ENCODE measurements around the gene WWP2.
"Not testable (repeated sequence)": the region's sequence is repeated elsewhere in the genome, so short reads cannot be mapped to it uniquely, and the experiment has no call there.

The WWP2 gene

DNA sequence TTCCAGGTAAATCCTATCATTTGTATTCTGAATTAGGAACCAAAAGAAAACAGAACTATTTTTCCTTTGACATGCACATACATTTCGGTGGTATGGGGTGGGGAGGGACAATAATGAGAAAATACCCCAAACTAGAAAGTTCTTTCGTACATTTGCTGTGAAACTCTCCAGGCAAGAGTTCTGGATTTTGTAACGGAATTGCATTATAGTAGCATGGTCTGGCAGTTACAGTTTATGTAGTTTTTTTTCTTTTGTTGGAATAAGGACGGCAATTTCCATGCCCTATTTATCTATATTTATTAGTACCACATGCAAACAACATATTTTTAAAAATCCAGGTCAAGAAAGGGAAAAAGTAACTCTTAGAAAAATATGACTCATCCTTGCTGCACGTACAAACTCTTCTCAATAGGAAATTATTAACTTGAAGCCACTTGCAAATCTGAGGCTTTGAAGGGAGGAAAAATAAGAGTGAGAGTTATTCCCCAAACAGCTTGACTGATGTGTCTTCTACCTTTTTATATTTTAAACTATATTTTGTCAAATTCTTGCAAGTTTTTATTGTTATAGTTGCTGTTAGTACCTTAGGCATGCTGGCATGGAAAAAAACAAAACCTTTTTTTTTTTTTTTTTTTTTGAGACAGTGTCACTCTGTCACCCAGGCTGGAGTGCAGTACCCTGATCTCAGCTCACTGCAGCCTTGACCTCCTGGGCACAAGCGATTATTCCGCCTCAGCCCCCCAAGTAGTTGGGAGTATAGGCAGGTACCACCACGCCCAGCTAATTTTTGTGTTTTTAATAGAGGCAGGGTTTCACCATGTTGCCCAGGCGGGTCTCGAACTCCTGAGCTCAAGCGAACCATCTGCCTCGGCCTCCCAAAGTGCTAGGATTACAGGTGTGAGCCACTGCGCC lies 69.3 kb downstream of the WWP2 start:
- no peak for DNase-seq

DNA sequence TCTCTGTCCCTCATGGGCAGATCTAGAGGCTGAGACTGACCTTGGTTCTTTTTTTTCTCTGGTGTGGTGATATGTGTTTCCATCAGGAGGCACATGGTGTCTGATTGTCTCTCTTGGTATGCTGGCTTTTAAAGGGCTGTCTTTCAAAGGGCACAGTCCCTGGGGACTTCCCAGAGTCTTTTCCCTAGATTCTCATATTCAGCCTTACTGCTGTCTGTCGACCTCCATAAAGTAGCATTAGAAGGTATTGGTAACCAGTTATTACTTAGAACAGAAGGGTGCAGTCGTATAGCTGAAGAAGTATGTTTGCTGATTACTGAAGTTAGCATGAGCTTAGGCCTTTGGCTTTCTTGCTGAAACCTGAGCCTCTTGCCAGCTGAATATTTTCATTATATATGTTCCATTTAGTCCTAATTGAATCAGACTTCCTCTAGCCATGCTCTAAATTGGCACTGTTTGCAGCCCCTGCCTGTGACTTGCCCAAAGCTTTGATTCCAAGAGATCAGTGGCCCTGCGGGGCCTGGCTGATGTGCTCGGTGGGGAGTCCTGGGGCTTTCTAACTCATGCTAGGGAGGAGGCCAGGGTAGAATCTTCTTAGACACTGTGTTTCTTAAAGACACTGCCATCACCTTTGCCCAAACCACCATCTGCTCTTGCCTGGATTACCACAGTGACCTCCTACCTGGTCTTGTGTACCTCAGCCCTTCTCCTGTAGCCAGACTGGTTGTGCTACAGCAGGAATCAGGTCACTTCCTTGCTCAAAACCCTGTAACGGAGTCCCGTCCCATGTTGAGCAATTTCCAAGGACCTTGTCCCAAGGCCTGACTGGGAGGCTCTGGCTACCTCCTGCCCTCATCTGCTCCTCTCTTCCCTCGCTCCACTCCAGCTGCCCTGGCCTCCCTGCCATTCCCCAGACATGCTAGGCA lies 71.5 kb downstream of the WWP2 start:
- no peak for DNase-seq

DNA sequence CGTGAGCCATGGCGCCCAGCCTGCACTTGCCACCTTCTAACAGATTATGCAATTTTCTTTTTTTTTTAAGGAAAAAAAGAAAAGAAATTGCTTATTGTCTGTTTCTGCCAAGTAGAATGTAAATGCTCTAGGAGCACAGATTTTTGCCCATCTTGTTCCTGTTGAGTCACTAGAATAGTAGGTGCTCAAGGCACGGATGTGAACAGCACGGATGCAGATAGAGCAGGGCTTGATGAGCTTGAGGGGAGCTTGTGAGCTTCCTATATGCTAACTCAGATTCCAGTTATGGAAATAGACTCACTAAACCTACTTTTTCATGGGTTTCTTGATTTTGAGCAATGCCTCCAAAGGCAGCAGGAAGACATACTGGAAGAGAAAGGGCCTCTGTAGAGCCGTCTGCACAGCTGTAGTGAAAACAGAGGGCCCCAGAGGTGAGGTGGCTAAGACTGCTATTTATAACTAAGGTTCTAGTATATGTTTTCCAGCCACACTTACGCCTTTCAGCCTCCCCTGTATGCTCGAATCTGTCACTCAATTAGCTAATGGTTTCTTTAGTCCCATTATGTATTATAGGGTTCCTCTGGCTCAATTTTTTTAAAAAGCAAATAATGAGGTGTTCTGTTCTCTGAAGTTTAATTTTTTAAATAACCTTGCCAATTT lies 72.8 kb downstream of the WWP2 start:
- no peak for DNase-seq

DNA sequence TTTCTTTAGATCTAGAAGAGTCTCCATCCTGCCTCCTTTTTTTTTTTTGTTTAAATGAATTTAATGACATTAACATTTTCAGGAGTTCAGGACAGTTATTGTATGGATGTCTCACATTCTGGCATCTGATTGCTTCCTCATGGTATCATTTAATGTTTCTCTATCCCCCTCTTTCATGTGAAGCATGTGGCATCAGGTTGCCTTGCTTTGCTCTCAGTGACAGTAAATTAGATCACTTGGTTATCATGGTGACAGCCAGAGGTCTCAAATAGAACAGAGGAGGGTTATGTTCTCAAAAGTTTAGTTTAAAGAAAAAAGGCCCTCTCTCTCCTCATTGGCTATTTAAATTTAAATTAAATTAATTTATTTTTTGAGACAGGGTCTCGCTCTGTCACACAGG lies 74.1 kb downstream of the WWP2 start:
- no peak for DNase-seq

DNA sequence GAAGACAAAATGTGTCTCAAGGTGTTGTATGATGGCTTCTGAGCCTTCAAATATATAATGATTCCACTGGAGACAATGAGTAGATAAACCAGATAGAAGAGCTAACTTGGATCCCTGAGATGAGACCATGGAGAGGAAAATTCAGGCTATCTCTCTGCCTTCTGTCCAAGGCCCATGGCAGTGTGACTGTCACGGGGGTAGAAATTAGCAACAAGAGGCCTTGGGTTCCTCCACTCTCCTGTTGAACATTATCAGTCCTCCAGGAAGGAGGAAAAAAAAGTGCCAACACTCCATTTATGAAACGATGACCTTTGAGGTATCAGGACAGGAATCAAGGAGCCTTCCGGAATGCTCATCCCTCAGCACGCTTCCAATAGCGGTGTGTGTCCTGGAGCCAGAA lies 75.2 kb downstream of the WWP2 start:
- no peak for DNase-seq

DNA sequence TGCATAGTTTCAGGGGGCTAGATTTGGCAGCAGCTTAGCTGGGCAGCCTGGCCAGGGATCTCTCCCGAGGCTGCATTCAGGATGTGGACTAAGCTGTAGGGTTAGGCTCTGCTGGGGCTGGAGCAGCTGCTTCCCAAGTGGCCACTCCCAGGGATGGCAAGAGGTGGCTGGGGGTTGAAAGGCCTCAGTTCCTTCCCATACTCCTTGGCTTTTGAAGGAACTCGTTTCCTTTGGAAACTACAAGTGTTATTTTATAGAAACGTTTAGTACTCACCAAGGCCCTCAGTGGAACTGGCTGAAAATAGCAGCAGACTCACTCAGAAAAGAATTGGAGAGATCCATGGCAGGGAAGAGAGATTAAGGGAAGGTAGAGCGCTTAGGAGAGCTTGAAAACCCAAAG lies 76.4 kb downstream of the WWP2 start:
- DNase-seq, result no peak

DNA sequence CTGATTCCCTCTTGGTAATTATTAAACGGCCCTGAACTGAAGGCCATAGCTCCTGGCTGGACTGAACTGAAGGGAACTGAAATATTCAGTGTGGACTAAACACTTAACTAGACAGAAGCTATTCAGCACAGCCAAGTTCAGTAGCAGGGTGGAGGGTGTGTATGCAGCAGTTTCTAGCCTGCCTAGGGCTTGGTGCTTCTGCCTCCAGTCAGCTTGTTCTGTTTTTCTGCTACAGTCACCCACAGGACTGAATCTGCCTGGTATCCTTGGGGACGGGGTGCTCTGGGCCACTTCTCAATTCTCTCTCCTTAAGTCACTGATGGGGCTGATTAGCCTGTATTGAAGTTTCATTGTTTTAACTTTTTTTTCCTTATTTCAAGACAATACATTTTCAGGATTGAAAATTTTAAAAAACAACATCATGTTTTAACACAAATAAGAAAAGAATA lies 77.1 kb downstream of the WWP2 start:
- DNase-seq, result no peak

DNA sequence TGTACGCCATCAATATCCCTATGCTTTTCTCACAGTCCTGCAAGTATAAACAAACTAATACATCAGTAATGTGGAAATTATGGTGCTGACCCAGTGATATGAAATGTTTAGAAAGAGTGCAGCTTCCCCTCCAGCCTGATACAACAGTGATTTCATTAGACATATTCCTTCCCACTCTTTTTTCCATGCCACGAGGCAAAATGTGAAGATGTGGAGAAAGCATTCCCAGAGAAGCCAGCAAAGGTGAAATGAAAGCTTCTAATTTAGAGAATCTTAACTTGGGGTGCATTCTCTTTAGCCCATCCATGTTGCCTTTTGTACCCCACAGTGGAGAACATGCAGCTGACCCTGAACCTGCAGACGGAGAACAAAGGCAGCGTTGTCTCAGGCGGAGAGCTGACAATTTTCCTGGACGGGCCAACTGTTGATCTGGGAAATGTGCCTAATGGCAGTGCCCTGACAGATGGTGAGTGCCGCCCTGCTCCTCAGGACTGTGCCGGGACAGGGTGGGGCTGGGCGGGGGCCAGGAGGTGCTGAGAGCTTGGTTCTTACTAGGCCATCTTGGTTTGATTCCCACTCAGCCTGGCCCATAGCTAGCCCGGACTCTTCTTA lies 77.8 kb downstream of the WWP2 start:
- no peak for DNase-seq

DNA sequence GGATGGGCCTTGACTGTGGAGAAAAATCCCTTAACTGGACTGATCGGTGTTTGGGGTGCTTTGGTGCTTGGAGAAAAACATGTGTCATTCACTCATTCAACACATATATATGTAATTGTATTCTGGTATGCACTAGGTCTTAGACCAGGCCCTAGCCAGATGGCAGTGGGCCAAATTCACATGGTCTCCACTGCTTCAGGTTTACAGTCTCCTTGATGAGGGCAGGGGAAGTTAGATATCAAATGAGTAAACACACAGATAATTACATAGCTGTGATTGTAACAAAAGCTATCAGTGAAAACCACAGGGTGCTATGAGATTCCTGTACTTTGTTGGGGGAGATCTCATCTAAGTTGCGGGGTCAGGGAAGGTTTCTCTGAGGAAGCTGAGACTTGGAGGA lies 78.8 kb downstream of the WWP2 start:
- DNase-seq, result no peak

DNA sequence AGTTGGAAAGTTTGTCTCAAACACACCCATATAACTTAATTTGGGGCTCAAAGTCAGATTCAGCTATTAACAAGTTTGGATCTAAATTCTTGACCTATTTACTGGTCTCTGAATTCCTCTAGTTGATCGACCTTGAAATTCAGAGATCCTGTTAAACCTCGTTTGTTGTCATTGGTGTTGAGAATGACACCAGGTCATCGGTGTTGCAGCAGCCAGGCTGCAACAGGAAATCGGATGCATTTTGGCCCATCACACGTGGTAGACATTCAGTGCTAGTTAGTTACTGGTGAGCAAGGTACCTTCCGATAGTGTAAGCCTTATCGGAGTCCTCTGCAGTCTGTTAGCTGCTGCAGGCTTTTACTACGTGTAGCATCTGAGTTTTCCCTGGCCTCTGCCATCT lies 82.3 kb downstream of the WWP2 start:
- DNase-seq, result no peak

DNA sequence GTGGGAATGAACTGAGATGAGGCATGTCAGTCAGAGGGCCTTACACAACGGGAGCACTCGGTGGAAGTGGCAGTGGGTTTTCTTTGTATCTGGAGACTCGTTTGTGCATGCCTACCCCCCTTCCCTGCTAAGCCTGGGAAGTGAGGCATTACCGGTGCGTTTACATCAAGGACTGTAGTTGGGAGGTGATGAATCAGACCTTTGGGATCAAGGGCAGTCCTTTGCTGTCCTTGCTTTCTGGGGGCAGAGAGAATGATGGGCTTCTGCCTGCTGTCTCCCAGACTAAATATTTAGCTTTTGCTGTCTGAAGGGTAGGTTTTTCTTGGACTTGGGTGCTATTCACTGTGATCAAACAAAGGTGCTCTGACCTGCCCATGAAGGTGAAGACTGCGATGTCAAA lies 83.0 kb downstream of the WWP2 start:
- no peak for DNase-seq

DNA sequence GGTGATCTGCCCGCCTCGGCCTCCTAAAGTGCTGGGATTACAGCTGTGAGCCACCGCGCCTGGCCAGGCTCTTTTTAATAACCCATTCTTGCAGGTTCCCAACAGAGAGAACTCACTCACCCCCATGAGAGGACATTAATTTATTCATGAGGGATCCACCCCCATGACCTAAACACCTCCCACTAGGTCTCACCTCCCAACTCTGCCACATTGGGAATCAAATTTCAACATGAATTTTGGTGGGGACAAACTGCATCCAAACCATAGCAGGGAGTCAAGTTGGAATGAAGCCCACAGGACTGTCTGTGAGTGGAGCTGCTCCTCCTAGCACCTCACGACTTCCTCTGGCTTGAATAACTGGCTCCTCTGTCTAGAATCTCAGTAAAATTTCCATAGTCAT lies 85.5 kb downstream of the WWP2 start:
- DNase-seq, result no peak

DNA sequence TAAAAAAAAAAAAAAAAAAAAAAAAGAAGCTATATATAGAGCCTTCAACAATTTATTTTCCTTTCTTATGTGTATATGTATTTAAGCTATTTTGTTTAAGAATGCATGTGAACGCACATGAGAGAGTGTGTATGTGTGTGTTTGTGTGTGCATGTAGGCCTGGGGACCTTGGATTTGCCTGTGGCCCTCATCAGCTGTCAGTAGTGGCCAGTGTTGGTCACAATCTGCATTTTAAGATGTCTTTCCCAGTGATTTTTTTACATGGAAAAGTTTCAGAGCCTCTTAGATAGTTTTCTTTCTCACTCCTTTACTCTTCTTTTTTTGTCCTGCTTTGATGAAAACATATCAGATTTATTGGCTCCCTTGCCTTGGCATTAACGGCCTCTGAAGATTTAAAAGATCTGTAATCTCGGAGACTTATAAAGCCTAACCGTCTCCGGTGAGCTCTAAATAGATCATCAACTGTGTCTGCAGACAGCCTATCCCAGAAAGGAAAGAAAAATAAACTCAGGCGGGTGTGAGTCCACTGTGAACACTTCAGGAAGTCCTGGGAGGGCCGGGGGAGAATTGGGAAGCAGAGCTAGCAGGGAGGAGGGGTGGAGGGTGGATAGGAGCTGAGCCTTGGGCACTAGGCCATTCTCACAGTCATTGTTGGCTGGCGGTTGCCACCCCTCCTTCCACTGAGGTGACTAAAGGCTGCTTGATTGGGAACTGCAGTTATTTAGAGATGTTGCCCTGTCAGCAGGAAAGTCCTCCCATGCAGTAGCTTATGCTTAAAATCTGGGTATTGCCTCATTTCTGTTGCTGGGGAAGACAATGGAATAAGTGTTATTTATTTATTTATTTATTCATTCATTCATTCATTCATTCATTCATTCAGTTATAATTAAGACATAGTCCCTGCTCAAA lies 86.8 kb downstream of the WWP2 start:
- no peak for DNase-seq

DNA sequence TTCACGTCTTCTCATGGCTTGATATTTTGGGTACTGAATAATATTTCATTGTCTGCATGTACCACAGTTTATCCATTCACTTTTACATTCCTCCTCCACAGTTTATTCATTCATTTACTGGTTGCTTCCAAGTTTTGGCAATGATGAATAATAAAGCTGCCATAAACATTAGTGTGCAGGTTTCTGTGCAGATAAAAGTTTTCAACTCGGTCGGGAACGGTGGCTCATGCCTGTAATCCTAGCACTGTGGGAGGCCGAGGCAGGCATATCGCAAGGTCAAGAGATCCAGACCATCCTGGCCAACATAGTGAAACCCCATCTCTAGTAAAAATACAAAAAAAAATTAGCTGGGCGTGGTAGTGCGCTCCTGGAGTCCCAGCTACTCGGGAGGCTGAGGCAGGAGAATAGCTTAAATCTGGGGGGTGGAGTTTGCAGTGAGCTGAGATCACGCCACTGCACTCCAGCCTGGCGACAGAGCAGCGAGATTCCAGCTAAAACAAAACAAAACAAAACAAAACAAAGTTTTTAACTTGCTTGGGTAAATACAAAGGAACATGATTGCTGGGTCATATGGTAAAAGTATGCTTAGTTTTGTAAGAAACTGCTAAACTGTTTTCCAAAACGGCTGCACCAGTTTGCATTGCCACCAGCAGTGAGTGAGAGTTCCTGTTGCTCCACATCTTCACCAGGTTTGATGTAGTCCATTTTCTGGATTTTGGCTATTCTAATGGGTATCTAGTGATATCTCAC lies 89.5 kb downstream of the WWP2 start:
- no peak for DNase-seq

DNA sequence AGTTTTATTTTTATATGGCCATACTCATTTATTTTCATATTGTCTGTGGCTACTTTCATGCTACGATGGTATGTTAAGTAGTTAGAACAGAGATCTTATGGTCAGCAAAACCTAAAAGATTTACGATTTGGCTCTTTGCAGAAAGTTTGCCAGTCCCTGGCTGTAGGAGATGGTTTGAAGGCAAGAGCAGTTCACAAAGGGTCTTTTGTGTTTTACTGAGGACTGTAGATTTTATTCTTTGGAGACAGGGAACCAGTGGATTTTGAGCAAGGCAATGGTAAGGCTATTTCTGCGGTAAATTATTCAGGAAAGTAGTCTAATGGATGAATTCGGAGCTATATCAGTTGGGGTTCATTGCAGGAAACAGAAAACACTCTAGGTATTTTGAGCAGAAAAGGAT lies 90.7 kb downstream of the WWP2 start:
- DNase-seq, result no peak

DNA sequence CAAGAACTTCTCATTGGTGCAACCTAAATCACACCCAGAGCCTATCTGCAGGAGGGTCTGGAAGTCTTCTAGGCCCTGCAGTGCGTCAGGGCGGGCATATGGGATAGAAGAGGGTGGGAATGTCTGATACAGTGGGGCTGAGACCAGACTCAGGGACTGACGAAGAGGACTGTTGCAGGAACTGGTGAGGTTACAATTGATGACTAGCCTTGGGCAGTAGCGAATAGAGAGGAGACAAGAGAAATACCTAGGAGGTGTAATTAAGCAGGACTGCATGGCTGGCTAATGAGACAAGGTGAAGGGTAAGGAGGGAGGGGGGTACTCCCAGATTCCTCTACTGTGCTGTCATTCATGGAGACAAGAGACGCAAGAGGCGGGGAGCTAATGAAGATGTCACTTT lies 91.3 kb downstream of the WWP2 start:
- no peak for DNase-seq

DNA sequence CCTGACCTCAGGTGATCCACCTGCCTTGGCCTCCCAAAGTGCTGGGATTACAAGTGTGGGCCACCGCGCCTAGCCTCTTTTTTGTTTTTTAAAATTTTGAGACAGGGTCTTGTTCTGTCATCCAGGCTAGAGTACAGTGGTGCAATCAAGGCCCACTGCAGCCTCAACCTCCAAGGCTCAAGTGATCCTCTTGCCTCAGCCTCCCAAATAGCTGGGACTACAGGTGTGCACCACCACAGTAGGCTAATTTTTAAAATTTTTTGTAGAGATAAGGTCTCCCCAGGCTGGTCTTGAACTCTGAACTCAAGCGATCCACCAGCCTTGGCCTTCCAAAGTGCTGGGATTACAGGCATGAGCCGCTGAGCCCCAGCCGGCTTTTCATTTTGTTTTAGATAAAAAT lies 92.6 kb downstream of the WWP2 start:
- not testable (repeated sequence) for DNase-seq

DNA sequence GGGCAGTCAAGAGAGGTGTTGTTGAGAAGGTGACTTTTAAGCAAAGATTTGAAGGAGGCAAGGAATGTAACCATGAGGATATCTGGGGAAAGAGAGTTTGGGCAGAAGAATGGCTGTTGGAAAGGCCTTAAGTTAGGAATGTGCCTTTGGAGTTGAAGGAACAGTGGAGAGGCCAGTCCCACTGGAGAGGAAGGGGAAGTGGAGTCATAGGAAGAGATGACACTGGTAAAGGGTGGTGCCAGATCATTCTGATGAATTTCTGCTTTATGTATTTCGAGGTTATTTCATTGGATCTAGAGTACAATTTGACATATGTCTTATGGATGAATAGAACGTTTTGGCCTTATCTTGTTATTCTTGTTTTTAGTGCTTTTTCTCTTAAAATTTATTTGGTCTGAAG lies 93.5 kb downstream of the WWP2 start:
- no peak for DNase-seq

DNA sequence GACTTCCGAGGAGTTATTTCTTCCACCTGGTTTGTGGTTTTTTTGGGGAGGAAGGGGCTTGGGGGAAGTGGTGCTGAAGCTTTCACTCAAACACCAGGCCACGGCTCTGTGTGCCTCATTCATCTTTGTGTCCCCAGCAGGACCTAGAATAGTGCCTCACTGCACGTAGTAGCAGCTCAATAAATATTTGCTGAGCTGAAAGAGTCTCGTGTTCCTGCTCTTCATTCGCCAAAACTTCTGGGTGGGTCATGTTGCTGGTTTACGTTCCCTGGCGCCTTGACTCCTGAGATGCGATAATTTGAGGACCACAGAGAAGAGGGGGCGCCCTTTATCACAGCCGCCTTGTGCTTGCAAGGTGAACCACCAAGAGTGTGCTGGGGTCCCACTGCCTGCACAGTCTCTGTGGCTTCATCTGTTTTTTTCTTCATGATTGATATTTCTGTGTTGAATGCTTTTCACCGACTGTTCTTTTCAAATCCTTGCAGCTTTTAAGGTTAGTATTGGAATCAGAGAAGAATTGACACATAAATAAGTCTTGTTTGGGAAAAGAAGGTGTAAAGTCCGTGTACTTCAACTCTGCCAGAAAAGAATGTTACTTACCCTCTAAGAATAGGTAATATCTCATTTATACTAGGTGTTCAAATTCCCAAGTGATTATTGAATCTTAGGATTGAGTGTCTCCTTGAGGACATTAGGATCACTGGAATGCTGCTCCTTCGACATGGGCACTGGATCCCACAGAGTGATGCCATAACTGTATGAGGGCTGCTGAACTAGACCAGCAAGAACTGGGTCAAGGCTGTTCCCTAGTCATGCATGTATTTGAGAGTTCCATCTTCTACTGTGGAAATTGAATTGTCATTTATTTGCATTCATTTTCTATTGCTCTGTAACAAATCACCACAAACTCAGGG lies 96.3 kb downstream of the WWP2 start:
- DNase-seq, result no peak
